ENCODE results near the gene TMEM178B.

Gene TMEM178B

GRCh38 chr7:141243368-141243767 lies 169.5 kb downstream of the TMEM178B start:
- TF ChIP-seq CTCF (IDR thresholded peaks at IDR 0.05; ENCODE audit: control insufficient read depth, extremely low read depth, insufficient read depth), result no peak
- no peak overlapping the region for H3K4me3 ChIP-seq (ENCODE audit: low read depth, low read length)
- no peak for DNase-seq (ENCODE audit: low read depth)

- DNase-seq (ENCODE audit: low read depth), result no peak
- TF ChIP-seq CTCF (IDR thresholded peaks at IDR 0.05; ENCODE audit: control insufficient read depth, extremely low read depth, insufficient read depth), result no peak
- no peak overlapping the region for H3K4me3 ChIP-seq (ENCODE audit: low read depth, low read length)
These were observed 170.6 kb downstream of the TMEM178B start for GRCh38 chr7:141244435-141244834.

GRCh38 chr7:141246426-141246825 lies 172.6 kb downstream of the TMEM178B start:
- DNase-seq (ENCODE audit: low read depth), result no peak
- TF ChIP-seq CTCF (IDR thresholded peaks at IDR 0.05; ENCODE audit: control insufficient read depth, extremely low read depth, insufficient read depth), result no peak
- H3K4me3 ChIP-seq (ENCODE audit: low read depth, low read length), result no peak overlapping the region

GRCh38 chr7:141251180-141251579 lies 177.3 kb downstream of the TMEM178B start:
- no peak for TF ChIP-seq CTCF (IDR thresholded peaks at IDR 0.05; ENCODE audit: control insufficient read depth, extremely low read depth, insufficient read depth)
- no peak overlapping the region for H3K4me3 ChIP-seq (ENCODE audit: low read depth, low read length)
- no peak for DNase-seq (ENCODE audit: low read depth)

DNA sequence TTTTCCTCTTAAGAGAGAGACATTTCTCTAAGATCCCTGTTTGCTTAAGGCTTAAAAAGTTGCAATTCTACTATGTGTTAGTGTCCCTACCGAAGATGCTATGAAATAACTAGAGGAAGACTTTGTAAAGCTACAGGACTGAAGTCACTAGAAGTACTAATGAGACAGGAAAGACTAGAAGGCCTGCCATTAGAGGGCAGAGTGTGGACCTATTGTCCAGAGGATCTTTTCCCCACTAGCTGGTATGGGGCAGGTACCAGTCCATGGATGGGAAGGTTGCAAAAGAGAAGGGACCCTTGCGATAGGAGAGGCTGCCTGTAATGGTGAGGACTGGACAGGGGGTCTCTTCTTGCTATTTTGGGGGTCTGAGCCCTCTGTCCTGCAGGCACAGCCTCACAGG lies 178.1 kb downstream of the TMEM178B start:
- peak; percentile 39 for TF ChIP-seq CTCF (IDR thresholded peaks at IDR 0.05; ENCODE audit: control insufficient read depth, extremely low read depth, insufficient read depth)
- no peak for DNase-seq (ENCODE audit: low read depth)

DNA sequence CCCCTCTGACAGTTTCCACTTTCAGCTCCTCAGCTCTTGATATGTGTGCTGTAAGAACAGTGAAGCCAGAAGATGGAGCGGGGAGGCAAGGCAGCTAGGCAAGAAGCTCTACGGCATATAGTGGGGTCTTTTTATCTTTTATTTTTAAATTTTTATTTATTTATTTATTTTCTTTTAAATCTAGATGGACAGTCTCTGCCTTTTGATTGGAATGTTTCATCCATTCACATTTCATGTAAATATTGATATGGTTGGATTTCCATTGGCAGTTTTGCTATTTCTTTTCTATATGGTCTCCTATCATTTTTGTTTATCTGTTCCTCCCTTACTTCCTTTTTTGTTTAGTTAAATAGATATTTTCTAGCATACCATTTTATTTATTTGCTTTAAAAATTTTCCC lies 183.7 kb downstream of the TMEM178B start:
- H3K4me3 ChIP-seq (ENCODE audit: low read depth, low read length), result no peak overlapping the region

More for the DNA sequence above, 178.1 kb downstream of the TMEM178B start:
- H3K4me3 ChIP-seq (ENCODE audit: low read depth, low read length), result no peak overlapping the region

More for the DNA sequence above, 183.7 kb downstream of the TMEM178B start:
- no peak for TF ChIP-seq CTCF (IDR thresholded peaks at IDR 0.05; ENCODE audit: control insufficient read depth, extremely low read depth, insufficient read depth)
- DNase-seq (ENCODE audit: low read depth), result no peak
